ENCODE data around the gene MKRN2OS.

MKRN2OS gene

GRCh38 chr3:12512534-12513118 lies 32.7 kb downstream of the MKRN2OS start:
- no peak for TF ChIP-seq POLR2AphosphoS5 (IDR thresholded peaks at IDR 0.05; ENCODE audit: low read depth, low read length)
- no peak for TF ChIP-seq REST (IDR thresholded peaks at IDR 0.05; ENCODE audit: insufficient read depth in 1 of 2, low read depth in 2 of 2, low read length in 2 of 2)
- TF ChIP-seq FOXP2 (optimal IDR thresholded peaks at IDR 0.05; ENCODE audit: borderline replicate concordance, extremely low read depth, extremely low read length, insufficient read depth), result no peak
- TF ChIP-seq TAF1 (IDR thresholded peaks at IDR 0.05; ENCODE audit: borderline replicate concordance, insufficient read depth, low read length), result no peak
- no peak for TF ChIP-seq SIN3A (IDR thresholded peaks at IDR 0.05; ENCODE audit: borderline replicate concordance, insufficient read depth, low read length)

- no peak for TF ChIP-seq REST (IDR thresholded peaks at IDR 0.05; ENCODE audit: insufficient read depth in 1 of 2, low read depth in 2 of 2, low read length in 2 of 2)
Observed at GRCh38 chr3:12509466-12509865, 35.8 kb downstream of the MKRN2OS start.

DNA sequence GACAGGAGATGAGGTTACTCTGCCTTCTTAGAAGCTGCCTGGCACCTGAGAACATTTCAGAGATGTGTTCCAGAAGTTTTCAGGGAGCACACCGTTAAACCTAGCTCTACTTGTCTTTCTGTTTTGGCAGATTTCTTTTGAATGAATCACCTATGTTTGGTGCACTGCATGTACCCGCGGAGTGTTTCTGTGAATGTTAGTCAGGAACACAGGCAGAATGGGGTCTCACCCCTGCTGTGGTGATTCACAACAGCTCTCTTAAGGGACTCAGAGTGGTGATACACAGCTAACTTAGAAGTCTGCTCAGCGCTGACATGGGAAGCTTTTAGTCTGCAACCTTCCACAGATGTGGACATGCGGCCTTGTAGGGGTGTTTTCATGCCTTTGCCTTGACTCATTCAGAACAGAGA lies 37.0 kb downstream of the MKRN2OS start:
- TF ChIP-seq TAF1 (IDR thresholded peaks at IDR 0.05; ENCODE audit: borderline replicate concordance, insufficient read depth, low read length), result no peak
- no peak for TF ChIP-seq FOXP2 (optimal IDR thresholded peaks at IDR 0.05; ENCODE audit: borderline replicate concordance, extremely low read depth, extremely low read length, insufficient read depth)

DNA sequence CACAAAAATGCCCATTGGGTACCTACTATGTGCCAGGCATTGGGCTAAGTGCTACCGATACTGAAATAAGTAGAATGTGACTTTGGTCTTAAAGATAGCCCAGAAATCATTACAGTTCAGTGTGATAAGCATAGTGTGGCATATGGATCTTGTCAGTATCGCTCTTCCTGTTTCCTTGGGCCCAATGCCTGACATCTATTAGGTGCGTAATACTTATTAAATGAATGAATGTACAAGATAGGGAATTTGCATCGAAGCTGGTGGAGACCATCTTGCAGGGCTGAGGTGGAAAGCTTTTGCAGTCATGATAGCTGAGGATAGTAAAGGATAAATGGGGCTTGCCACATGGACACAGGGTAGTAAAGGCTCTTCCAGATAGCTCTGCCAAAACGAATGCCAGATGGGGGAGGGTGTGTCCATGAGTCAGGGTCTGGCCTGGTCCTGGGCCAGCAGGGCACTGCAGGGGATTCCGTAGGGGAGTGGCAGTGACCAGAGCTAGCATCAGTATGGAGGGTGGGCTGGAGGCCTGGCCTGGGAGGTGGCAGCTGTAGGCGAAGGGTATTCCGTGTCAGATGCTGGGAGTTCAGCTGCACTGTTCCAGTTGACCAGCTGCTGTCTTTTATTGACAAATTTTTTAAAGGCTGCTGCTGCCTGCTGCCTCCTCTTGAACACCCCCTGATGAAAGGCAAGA lies 37.6 kb downstream of the MKRN2OS start:
- no peak for TF ChIP-seq POLR2AphosphoS5 (IDR thresholded peaks at IDR 0.05; ENCODE audit: low read depth, low read length)
- no peak for TF ChIP-seq FOXP2 (optimal IDR thresholded peaks at IDR 0.05; ENCODE audit: borderline replicate concordance, extremely low read depth, extremely low read length, insufficient read depth)
- TF ChIP-seq REST (IDR thresholded peaks at IDR 0.05; ENCODE audit: insufficient read depth in 1 of 2, low read depth in 2 of 2, low read length in 2 of 2), result no peak
- no peak for TF ChIP-seq TAF1 (IDR thresholded peaks at IDR 0.05; ENCODE audit: borderline replicate concordance, insufficient read depth, low read length)
- TF ChIP-seq SIN3A (IDR thresholded peaks at IDR 0.05; ENCODE audit: borderline replicate concordance, insufficient read depth, low read length), result no peak

DNA sequence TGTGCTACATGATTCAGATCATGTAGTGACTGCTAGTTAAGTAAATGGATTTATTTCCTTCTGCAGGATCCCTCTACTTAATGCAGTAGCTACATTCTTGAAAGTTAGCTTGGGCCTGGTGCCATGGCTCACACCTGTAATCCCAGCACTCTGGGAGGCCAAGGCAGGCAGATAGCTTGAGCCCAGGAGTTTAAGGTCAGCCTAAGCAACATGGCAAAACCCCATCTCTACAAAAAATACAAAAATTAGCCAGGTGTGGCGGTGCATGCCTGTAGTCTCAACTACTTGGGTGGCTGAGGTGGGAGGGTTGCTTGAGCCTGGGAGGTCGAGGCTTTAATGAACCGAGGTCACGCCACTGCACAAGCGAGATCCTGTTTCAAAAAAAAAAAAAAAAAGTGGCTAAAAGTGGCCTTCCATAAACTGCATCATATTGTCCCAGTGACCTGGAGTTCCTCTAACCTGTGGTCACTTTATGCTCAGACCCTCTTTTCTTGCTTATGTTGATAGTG lies 39.0 kb downstream of the MKRN2OS start:
- TF ChIP-seq FOXP2 (optimal IDR thresholded peaks at IDR 0.05; ENCODE audit: borderline replicate concordance, extremely low read depth, extremely low read length, insufficient read depth), result no peak
- no peak for TF ChIP-seq REST (IDR thresholded peaks at IDR 0.05; ENCODE audit: insufficient read depth in 1 of 2, low read depth in 2 of 2, low read length in 2 of 2)
- no peak for TF ChIP-seq POLR2AphosphoS5 (IDR thresholded peaks at IDR 0.05; ENCODE audit: low read depth, low read length)
- no peak for TF ChIP-seq SIN3A (IDR thresholded peaks at IDR 0.05; ENCODE audit: borderline replicate concordance, insufficient read depth, low read length)
- TF ChIP-seq TAF1 (IDR thresholded peaks at IDR 0.05; ENCODE audit: borderline replicate concordance, insufficient read depth, low read length), result no peak

Data from PFSK-1 (cell line).